Measurements from ENCODE around the gene TMEM151B.

GRCh38 chr6:44285552-44286284 is 15.5 kb downstream of the TMEM151B start:
- TF ChIP-seq CTCF (IDR thresholded peaks at IDR 0.05) (no peak), EZH2 (IDR thresholded peaks at IDR 0.05) (no peak)
